ENCODE data around the gene TSHB.

- TF ChIP-seq, protein P1, sequence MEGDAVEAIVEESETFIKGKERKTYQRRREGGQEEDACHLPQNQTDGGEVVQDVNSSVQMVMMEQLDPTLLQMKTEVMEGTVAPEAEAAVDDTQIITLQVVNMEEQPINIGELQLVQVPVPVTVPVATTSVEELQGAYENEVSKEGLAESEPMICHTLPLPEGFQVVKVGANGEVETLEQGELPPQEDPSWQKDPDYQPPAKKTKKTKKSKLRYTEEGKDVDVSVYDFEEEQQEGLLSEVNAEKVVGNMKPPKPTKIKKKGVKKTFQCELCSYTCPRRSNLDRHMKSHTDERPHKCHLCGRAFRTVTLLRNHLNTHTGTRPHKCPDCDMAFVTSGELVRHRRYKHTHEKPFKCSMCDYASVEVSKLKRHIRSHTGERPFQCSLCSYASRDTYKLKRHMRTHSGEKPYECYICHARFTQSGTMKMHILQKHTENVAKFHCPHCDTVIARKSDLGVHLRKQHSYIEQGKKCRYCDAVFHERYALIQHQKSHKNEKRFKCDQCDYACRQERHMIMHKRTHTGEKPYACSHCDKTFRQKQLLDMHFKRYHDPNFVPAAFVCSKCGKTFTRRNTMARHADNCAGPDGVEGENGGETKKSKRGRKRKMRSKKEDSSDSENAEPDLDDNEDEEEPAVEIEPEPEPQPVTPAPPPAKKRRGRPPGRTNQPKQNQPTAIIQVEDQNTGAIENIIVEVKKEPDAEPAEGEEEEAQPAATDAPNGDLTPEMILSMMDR (conservative IDR thresholded peaks at IDR 0.05; ENCODE audit: low read length), result no peak
- no peak for TF ChIP-seq EZH2phosphoT487 (IDR thresholded peaks at IDR 0.05; ENCODE audit: borderline replicate concordance, low read depth, low read length)
Observed at GRCh38 chr1:115021145-115021544, 8.5 kb upstream of the TSHB start.

All from OCI-LY7 (cell line).